Effector CD4-positive, alpha-beta T cell (primary cell): ENCODE data around the gene CDK17.
"Not testable (repeated sequence)": the region's sequence is repeated elsewhere in the genome, so short reads cannot be mapped to it uniquely, and the experiment has no call there.

Experiments used
- DNase-seq: peaks from one replicate; pipeline ENCODE4 v3.0.0-alpha.2; 2020
- total RNA-seq: gene quantifications from one replicate; lab custom pipeline; 2026; lab: John Stamatoyannopoulos, UW

The CDK17 gene
- total RNA-seq: 280 reads per million, percentile 95 among the genes with 10 or more reads in this experiment

DNA sequence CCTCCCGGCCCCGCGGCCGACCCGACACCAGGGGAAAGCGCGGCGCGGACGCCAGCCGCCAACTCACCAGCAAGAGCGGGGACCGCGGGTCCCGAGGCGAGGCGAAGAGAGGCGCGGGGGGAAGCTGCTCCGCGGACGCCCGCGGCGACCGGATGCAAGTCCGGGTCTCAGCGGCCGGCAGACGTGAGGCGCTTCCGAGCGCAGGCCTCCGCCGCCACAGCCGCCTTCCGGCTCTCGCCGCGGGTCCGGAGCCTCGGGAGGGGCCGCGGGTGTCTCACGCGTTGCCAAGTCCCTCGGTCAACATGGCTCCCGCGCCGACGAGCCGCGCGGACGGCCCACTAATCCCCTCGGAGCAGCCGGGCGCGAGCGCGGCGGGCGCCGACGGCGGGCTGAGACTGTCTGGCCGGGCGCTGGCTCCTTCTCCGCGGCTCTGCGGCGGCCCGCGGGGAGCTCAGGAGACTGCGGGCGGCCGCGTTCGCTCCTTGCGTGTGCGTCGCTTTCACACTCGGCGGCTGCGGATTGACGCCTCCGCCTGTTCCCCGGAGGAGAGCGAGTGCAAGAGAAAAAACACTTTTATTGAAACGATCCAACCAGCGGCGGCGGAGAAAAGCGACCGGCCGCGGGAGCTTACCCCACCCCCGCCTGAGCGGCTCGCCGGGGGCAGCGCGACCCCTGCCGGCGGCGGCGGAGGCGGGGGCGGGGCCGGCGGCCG is at the start of gene CDK17:
Gene CDK17, minus strand, starts transcription at position 521 of the 712 bp plus-strand sequence. CDS start 65,603 bp downstream, outside the sequence.
- peak; percentile 84 for DNase-seq

DNA sequence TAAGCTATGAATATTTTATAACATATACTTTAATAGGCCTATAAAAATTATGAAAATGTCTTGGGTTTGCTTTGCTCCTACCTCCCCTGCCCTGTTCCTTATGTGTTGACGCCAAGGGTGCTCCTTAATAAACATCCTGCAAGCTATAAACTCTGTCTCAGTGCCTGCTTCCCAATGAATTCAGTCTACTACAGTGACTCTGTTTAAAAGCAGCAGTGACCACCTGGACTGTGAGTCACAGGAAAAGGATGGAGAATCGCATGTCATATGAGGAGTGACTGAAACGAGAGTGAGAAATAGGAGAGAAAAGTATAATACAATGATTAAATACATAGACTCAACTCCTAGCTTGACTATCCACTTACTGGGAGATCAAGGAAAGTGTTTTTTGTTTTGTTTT is 48.1 kb upstream of the CDK17 start:
- DNase-seq: no peak

DNA sequence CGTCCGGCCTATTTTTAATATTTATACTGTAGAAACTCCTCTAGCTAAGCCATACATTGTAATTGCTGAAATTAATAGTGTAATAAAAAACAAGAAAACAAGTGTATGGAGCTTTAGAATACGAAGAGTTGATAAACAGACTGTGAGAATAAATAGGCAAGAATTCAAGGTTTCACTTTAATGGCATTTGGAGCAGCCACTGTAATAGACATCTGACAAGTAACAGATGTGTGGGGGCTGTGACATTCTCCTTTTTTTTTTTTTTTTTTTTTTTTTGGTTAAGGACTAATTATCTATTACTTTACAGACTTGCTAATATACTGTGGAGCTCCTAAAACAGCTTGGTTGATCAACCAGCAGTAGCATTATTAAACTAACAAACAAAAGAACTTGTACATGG is 47.0 kb upstream of the CDK17 start:
- DNase-seq: no peak

GRCh38 chr12:96445691-96446583 is 45.7 kb upstream of the CDK17 start:
- peak; percentile 54 for DNase-seq

GRCh38 chr12:96444399-96444798 is 44.2 kb upstream of the CDK17 start:
- no peak for DNase-seq

DNA sequence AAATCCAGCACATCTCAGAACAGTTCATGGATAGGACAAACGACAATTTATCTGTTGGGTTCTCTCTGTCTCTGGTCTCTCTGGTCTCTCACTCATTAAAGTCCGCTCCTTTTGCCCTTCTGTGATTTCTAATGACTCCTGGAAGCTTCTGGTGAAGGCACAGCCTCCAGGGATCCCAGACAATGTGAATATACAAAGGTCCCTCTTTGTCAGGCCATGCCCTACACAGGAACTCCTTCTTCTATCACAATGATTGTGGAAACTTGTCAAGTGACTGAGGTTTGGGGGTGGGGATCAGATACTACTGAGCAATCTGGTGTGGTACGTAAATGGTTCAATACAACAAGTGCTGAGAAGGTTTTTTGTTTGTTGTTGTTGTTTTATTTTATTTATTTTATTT is 42.7 kb upstream of the CDK17 start:
- DNase-seq: no peak

DNA sequence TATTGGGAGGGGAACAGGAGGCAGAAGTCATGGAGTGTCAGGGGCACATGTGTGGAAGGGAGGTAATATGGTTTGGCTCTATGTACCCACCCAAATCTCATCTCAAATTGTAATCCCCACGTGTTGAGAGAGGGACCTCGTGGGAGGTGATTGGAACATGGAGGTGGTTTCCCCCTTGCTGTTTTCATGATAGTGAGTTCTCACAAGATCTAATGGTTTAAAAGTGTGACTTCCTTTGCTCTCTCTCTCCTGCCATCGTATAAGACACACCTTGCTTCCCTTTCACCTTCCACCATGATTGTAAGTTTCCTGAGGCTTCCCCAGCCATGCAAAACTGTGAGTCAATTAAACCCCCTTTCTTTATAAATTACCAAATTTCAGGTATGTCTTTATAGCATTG is 41.6 kb upstream of the CDK17 start:
- DNase-seq: no peak

- DNase-seq: no peak
Measured at GRCh38 chr12:96438330-96438729, 38.1 kb upstream of the CDK17 start.

- no peak for DNase-seq
Measured at GRCh38 chr12:96437171-96437445, 36.9 kb upstream of the CDK17 start.

DNA sequence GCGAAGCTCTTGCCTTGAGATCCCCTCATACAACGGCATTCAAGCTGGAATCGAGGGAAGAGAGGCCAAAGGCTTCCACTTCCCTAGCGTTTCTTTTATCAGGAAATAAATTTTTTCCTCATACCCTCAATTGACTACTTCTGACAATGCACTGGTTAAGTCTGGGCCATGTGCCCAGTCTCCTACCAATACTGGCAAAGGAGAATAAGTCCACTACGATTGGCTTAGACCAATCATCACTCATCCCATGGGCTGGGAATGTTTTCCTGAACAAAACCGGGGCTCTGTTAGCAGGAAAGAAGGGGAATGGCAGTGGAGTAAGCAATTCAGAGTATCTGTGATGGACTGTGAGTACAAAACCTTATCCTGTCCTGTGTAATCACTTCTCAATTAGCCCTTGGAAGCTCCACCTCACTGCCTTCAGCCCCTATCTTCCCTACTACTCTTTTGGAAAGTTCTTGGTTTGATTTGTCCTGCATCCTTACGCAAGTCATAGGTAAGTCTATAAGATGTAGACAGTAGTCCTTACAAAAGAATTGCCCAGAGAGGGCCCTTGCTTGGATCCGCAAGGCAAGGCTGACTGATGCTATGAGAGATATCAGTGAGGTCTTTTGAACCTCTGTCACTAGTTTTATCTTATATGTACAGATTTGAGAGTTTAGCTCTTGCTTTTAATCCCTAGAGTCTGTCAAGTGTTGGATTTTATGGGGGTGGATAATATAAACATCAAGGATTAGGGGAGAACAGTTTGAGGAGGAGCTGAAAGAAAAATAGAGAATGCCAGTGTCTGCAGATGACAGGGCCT is 36.3 kb upstream of the CDK17 start:
- no peak for DNase-seq

GRCh38 chr12:96434107-96434506 is 33.9 kb upstream of the CDK17 start:
- DNase-seq: peak; percentile 71

- not testable (repeated sequence) for DNase-seq
Measured at GRCh38 chr12:96432496-96433321, 32.5 kb upstream of the CDK17 start.

DNA sequence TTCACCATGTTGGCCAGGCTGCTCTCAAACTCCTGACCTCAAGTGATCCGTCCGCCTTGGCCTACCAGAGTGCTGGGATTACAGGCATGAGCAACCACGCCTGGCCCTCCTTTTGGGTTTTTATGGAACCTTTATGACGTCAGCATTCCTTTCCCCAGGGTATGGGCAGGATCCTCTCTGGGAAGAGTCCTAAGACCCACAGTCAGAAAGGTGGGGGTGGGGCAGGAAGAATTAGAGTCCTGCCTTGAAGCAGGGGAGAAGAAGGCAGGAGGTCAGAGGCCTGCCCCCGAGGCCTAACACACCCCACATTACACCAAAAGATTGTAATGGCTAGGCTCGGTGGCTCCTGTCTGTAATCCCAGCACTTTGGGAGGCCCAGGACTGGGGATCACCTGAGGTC is 30.8 kb upstream of the CDK17 start:
- no peak for DNase-seq

DNA sequence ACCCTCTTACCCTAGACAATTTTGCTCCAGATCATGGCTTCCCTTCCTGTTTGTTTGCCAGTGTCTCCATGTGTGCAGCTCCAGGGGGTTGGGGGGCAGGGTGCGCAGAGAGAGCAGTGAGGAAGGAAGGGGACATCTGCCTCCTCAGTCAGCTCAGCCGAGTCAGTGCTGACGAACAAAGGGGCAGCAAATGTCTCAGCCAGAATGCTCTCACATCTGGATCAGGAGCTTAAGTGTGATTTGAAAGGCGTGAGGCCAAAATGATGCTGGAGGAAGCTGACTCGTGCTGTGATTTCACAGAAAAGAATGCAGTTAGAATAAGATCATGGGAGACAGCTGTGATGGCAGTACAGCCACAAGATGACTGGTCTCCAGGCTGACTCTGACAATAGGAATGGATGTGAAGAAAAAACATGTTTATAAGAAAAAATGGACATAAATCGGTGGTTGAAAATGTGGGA is 27.1 kb upstream of the CDK17 start:
- no peak for DNase-seq

- no peak for DNase-seq
Measured at GRCh38 chr12:96425951-96426350, 25.7 kb upstream of the CDK17 start.

DNA sequence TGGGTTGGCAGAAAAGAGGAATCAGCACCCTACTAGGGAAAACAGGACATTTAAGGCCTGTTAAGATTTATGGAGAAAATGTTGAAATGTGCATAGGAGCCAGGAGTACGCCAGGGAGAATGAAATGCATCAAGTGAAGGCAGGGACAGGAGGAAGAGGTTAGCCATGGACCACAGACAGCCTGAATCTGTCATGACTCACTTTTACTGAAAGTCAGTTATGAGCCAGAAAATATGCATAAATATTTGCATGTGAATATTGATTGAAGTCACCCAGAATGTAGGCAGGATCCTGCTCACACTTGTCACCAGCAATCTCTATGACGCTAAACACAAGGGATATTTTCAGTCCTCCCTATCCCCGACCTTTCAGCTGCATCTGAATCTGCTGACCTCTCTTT is 25.1 kb upstream of the CDK17 start:
- no peak for DNase-seq

DNA sequence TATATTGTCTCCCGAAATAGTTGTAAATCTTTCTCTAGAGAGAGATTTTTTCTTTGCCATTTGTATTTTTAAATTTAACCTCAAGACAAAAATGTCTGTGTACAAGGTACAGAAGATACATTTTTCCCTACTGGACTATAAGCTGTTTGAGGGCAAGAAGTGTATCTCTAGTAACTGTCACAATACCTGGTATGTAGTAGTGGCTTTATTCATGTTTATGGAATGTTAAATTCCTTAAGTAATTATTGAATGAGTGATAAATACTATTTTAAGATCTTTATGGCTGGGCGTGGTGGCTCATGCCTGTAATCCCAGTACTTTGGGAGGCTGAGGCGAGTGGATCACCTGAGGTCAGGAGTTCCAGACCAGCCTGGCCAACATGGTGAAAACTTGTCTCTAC is 24.4 kb upstream of the CDK17 start:
- no peak for DNase-seq

DNA sequence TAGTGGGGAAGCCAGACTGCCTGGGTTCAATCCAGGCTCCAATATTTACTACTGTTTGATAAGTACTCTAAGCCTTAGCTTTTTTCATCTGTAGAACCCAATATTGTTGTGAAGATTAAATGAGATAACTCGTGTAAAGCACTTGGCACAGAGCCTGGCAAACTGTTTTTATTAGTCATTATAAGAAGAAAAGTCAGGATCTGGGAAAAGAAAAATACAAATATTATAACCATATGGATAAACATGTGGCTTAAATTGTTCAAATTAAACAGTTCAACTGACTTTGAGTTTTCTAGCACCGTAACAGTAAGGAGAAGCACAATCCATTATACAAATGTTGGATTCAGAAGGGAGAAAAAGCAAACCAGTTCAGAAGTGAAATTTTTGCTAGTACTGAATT is 22.0 kb upstream of the CDK17 start:
- no peak for DNase-seq

DNA sequence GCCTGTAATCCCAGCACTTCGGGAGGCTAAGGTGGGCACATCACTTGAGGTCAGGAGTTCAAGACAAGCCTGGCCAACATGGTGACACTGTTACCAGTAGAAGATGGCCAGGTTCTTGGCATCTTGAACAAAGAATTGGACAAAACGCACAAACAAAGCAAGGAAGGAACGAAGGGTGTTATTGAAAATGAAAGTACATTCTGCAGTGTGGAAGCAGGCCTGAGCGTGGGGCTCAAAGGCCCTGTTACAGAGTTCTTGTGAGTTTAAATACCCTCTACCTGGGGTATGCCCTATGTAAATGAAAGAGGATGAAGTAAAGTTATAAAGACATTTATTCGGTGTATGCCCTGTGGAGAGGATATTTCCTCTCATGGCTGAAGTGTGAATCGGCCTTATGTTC is 20.8 kb upstream of the CDK17 start:
- no peak for DNase-seq

DNA sequence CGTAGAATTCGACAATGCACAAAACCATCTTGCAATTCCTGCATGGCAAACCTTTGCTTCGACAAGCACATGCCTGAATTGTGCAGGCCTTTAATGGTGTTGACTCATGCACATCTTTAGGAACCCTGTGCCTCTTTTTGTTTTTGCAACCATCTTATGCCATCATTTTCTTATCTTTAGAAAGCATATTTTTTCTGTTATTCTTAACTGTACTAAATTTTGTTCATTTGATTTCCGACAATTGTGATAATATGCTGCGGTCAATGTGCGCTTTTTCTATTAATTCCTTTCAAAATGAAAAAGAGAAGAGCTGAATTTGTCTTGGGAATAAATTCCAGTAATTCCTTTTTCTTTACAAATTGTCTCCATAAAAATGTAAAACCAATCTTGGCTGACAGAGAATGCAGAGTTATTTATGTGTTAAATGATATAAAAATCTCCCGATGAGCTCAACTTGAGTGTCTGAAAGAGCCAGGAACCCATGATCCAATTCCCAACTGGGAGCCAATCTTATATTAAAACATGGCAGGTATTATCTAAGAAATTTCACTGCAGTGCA is 20.1 kb upstream of the CDK17 start:
- no peak for DNase-seq

GRCh38 chr12:96419576-96420276 is 19.5 kb upstream of the CDK17 start:
- DNase-seq: no peak
